Subcutaneous preadipocyte (primary cell): ENCODE measurements around the gene MBLAC2. TPM values are rescaled to one million over a fixed set of nuclear protein-coding genes. Genes with fewer than 3 reads are reported as not detected.

ENCODE experiments used
- total RNA-seq: library from RNA; depleted of rRNA; stranded (reverse); fragments of >200 nt; gene quantifications from 2 replicates; pipeline ENCODE4 v1.2.3, GENCODE V29; 2012

The MBLAC2 gene
- 8.1 and 9.8 TPM in 2 replicates for total RNA-seq

DNA sequence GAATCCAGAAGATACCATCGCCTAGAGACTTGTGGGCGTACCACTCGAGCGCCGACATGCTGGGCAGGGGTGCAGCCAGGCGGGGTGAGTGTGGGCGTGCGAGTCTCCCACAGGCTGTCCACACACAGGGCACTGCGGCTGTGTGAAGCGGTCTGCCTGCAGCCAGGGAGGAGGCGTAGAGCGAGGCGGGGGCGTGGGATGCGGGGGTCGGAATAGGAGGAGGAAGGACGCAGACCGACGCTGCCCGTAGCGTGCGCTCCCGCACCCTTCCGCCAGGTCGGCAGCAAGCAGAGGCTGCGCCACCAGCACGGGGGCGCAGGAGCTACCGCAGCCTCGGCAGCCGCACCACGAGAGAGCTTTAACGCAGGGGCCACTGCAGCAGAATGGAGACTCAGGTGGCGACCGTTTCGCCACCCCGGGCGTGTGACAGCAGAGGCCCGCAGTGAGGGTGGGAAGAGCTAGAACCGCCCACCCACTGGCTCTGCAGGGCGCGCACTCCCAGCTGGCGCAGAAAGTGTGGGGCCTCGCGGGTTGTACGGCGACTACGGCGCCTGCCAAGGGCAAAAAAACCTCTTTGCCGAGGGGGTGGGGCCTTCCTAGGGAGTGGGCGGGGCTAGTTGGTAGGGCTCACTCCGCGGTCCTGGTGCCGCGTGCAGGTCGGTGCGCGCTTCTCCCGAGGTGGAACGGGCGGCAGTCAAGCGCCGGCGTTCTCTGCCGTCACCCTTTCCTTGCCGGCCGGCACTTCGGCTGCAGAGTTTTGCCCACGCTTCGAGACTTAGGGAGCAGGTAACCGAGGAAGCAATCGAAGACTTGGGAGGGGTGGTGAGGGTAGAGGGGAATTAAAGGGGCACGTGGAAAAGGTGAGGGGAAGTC, at the start of gene MBLAC2, which contains the start of gene POLR3G:
TSS of gene MBLAC2 (minus strand) at position 537 of the 873 bp plus-strand sequence. CDS start at position 58, 479 bp downstream.
TSS of gene POLR3G (plus strand) at position 630 of the 873 bp plus-strand sequence. CDS start 10,704 bp downstream, outside the sequence.

DNA sequence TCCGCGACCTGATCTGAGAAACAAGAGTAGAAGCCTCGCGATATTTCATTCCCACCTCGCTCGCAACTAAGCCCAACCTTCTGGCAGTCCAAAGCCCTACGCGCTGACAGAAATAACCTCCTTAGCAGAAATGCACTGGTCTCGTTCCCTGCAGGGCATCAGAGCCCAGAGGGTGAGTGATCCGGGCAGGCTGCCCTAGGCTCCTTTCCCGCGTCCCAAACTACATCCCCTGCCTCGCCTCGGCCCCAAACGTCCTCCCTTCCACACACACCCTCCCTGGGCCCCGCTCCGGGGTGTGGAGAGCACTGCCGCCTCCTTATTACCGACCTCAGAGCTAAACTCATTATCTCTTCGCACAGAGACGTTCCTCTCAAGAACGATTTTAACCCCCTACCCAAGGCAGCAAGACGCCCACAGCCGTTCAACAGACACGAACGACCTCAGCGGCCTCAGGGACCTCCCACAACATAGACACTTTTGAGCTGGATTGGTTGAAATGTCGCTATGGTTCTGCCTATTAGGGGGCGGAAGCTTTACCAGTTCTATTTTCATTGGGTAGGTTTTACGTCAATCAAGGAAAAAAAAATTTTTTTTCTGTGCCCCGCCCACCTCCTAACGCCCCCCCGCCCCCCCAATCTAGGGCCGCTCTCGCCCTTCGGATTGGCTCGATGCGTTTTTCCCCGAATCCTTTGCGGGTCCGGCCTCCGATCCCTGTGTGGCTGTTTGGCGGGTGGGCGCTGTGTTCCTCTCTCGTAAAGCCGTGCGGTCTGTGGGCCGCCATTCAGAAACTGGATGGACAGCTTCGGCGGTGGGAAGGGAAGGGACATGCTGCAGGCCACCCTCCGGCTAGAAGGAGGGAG, 65.0 kb downstream of the MBLAC2 start, which contains the start of gene CETN3:
TSS of gene CETN3 (minus strand) at position 439 of the 860 bp plus-strand sequence. CDS start at position 344, 95 bp downstream.

Other genes starting within 250 kb of the MBLAC2 start
- 6.2 and 7.8 TPM in 2 replicates for gene CETN3, start 65.0 kb downstream of the MBLAC2 start, total RNA-seq
- 7.0 and 10.6 TPM in 2 replicates for gene POLR3G, start 93 bp upstream of the MBLAC2 start, total RNA-seq
- 10.7 and 12.1 TPM in 2 replicates for gene LYSMD3, start 54.8 kb upstream of the MBLAC2 start, total RNA-seq
- gene ADGRV1, start 84.0 kb upstream of the MBLAC2 start, total RNA-seq, result under 0.01 and 0.20 TPM in 2 replicates